Daoy (cell line): ENCODE results near the gene GHSR. TPM values are rescaled to one million over a fixed set of nuclear protein-coding genes. Genes with fewer than 3 reads are reported as not detected.

Source experiments
- DNase-seq: peaks from one replicate; pipeline ENCODE4 v3.0.0-alpha.2; 2015; ENCODE audit warnings: low read depth
- total RNA-seq: library from RNA; depleted of rRNA; stranded (reverse); fragments of >200 nt; shearing (Covaris generic); gene quantifications from 2 replicates; pipeline ENCODE4 v1.2.3, GENCODE V29; 2014; rRNA removed

GHSR gene
- total RNA-seq, 1 experiment from 2014 or later, result not detected

- no peak for DNase-seq
Measured at GRCh38 chr3:172438186-172438585, 10.1 kb downstream of the GHSR start.

- DNase-seq, result no peak
Measured at GRCh38 chr3:172437713-172438112, 10.5 kb downstream of the GHSR start.

- no peak for DNase-seq
Measured at GRCh38 chr3:172415323-172415722, 32.9 kb downstream of the GHSR start.

GRCh38 chr3:172411478-172411947, 36.7 kb downstream of the GHSR start:
- no peak for DNase-seq

- peak; percentile 23 for DNase-seq
Measured at GRCh38 chr3:172410702-172411477, 37.4 kb downstream of the GHSR start.

- no peak for DNase-seq
Measured at GRCh38 chr3:172407872-172408271, 40.4 kb downstream of the GHSR start.

GRCh38 chr3:172405914-172406313, 42.3 kb downstream of the GHSR start:
- DNase-seq, result no peak

- DNase-seq, result no peak
Measured at GRCh38 chr3:172404237-172404962, 43.9 kb downstream of the GHSR start.

GRCh38 chr3:172402892-172403643, 45.2 kb downstream of the GHSR start:
- DNase-seq, result no peak

- no peak for DNase-seq
Measured at GRCh38 chr3:172402090-172402489, 46.2 kb downstream of the GHSR start.

GRCh38 chr3:172398484-172398883, 49.8 kb downstream of the GHSR start:
- DNase-seq, result no peak

- DNase-seq, result no peak
Measured at GRCh38 chr3:172397716-172398405, 50.4 kb downstream of the GHSR start.

GRCh38 chr3:172396400-172396799, 51.9 kb downstream of the GHSR start:
- no peak for DNase-seq

- DNase-seq, result no peak
Measured at GRCh38 chr3:172394692-172395091, 53.6 kb downstream of the GHSR start.

Other genes with a start within 250 kb of the GHSR start
- gene TNFSF10, start 75.0 kb upstream of the GHSR start, total RNA-seq, result 23.8 and 30.8 TPM in 2 replicates